ENCODE measurements around the gene NT5C2.

DNA sequence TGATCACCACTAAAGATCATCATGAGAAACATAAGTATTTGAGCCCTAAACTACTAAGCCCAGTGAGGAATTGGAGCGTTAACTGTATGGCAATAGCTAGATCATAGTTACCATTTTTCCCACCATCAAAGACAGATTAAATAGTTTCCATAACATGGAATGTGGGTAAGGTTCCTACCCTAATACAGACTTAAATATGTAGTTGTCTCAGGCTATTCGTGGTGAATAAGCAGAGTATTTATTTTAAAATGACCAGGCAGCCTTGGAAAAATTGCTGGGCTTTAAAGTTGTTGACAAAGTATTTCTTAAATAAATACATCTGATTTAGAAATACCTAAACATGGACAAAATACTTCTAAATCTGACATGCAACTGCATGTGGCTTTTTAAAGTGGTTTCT lies 106.8 kb downstream of the NT5C2 start:
- TF ChIP-seq, protein P1, sequence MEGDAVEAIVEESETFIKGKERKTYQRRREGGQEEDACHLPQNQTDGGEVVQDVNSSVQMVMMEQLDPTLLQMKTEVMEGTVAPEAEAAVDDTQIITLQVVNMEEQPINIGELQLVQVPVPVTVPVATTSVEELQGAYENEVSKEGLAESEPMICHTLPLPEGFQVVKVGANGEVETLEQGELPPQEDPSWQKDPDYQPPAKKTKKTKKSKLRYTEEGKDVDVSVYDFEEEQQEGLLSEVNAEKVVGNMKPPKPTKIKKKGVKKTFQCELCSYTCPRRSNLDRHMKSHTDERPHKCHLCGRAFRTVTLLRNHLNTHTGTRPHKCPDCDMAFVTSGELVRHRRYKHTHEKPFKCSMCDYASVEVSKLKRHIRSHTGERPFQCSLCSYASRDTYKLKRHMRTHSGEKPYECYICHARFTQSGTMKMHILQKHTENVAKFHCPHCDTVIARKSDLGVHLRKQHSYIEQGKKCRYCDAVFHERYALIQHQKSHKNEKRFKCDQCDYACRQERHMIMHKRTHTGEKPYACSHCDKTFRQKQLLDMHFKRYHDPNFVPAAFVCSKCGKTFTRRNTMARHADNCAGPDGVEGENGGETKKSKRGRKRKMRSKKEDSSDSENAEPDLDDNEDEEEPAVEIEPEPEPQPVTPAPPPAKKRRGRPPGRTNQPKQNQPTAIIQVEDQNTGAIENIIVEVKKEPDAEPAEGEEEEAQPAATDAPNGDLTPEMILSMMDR (IDR thresholded peaks at IDR 0.05): no peak
- TF ChIP-seq, protein P2, sequence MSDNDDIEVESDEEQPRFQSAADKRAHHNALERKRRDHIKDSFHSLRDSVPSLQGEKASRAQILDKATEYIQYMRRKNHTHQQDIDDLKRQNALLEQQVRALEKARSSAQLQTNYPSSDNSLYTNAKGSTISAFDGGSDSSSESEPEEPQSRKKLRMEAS (IDR thresholded peaks at IDR 0.05; ENCODE audit: low read depth): no peak
- TF ChIP-seq EP300 (IDR thresholded peaks at IDR 0.05; ENCODE audit: borderline replicate concordance in 1 of 2, low read depth in 1 of 2, low read length in 1 of 2) (no peak), RAD21 (IDR thresholded peaks at IDR 0.05; ENCODE audit: low read length) (no peak), RFX5 (IDR thresholded peaks at IDR 0.05; ENCODE audit: low read length) (no peak), POLR2AphosphoS5 (IDR thresholded peaks at IDR 0.05; ENCODE audit: low read depth, low read length) (no peak), EZH2phosphoT487 (IDR thresholded peaks at IDR 0.05; ENCODE audit: borderline replicate concordance, low read depth) (no peak), SMC3 (IDR thresholded peaks at IDR 0.05; ENCODE audit: low read depth, low read length) (no peak), SIN3A (IDR thresholded peaks at IDR 0.05; ENCODE audit: borderline replicate concordance, low read depth, low read length) (no peak), FOXM1 (IDR thresholded peaks at IDR 0.05; ENCODE audit: low read depth) (no peak), TAF1 (IDR thresholded peaks at IDR 0.05; ENCODE audit: borderline replicate concordance, low read depth, low read length) (no peak), ELF1 (IDR thresholded peaks at IDR 0.05) (no peak)

Data from SK-N-SH (cell line).